Choroid plexus epithelial cell (primary cell): ENCODE results near the gene CAPN3.

Experiments
- DNase-seq: peaks from one replicate; pipeline ENCODE4 v3.0.0-alpha.2; 2010; ENCODE audit warnings: low read depth
- H3K4me3 ChIP-seq: 2 replicates; pipeline ENCODE4 v1.5.1; 2011; ENCODE audit warnings: low read depth, mild to moderate bottlenecking, control low read depth, low read length, moderate library complexity
- CTCF ChIP-seq: conservative IDR thresholded peaks from 2 replicates; pipeline ENCODE4 v1.5.1; 2011; ENCODE audit warnings: low read depth, mild to moderate bottlenecking, control low read depth, inconsistent platforms, low read length, moderate library complexity

CAPN3 gene

GRCh38 chr15:42402455-42403205 is 43.3 kb downstream of the CAPN3 start:
- no peak overlapping the region for H3K4me3 ChIP-seq
- TF ChIP-seq CTCF = no peak
- no peak for DNase-seq

GRCh38 chr15:42403389-42403788 is 44.1 kb downstream of the CAPN3 start:
- TF ChIP-seq CTCF = no peak
- no peak overlapping the region for H3K4me3 ChIP-seq
- DNase-seq = no peak

- no peak for DNase-seq
- H3K4me3 ChIP-seq = no peak overlapping the region
- no peak for TF ChIP-seq CTCF
These were observed 45.3 kb downstream of the CAPN3 start for GRCh38 chr15:42404461-42405235.

GRCh38 chr15:42405863-42406482 is 46.7 kb downstream of the CAPN3 start:
- TF ChIP-seq CTCF = no peak
- no peak overlapping the region for H3K4me3 ChIP-seq
- DNase-seq = no peak

- H3K4me3 ChIP-seq = no peak overlapping the region
- DNase-seq = no peak
- no peak for TF ChIP-seq CTCF
These were observed 48.9 kb downstream of the CAPN3 start for GRCh38 chr15:42408178-42408577.

- H3K4me3 ChIP-seq = no peak overlapping the region
- DNase-seq = no peak
- no peak for TF ChIP-seq CTCF
These were observed 49.7 kb downstream of the CAPN3 start for GRCh38 chr15:42409011-42409410.
